K562 (cell line): ENCODE data around the gene COMMD10. TPM values are rescaled to one million over a fixed set of nuclear protein-coding genes. Genes with fewer than 3 reads are reported as not detected.

ENCODE experiments used
- ATAC-seq: fragments of 200-7000 bp; cut with Tn5 transposase; 3 replicates; pipeline ENCODE4 v1.9.1; 2020; ENCODE audit warnings: moderate library complexity
- BruUV-seq: library from RNA; stranded (reverse); fragments of 400-500 nt; replicated peaks from 2 replicates; lab custom pipeline; 2021; lab: Mats Ljungman, UMichigan
- CTCF ChIA-PET: fragments of 300-600 bp; formaldehyde crosslinking; extraction: SDS; loops from one replicate; lab custom pipeline; 2021; ENCODE audit warnings: low intra/inter-chr PET ratio; lab: Yijun Ruan, JAX
- POLR2A ChIA-PET: fragments of 300-600, 350-650 bp; sonication (Branson Sonifier 250); formaldehyde crosslinking; extraction: SDS; loops from one replicate; lab custom pipeline; 2021; ENCODE audit warnings: antibody characterized with exemption, inconsistent platforms; lab: Yijun Ruan, JAX
- DNase-seq, 4 experiments: peaks; one replicate each; pipeline versions ENCODE4 v3.0.0 to v3.0.0-alpha.2; 2011 to 2018; ENCODE audit warnings: low spot score in 3 of 4, mixed read lengths in 3 of 4; ENCODE audit errors: extremely low read depth in 1 of 4
- FAIRE-seq: peaks from 2 replicates; lab custom pipeline; 2011; peaks lifted over from hg19 to GRCh38; lab: Jason Lieb, UNC
- H2AFZ ChIP-seq: 2 replicates; pipeline ENCODE4 v1.6.0; 2011; ENCODE audit warnings: low read depth, low read length, control low read depth, inconsistent platforms
- H3K27ac ChIP-seq: fragments of 200-600 bp; 3 replicates; pipeline ENCODE4 v1.8.0; 2011; ENCODE audit warnings: low read depth, mild to moderate bottlenecking, control low read depth, inconsistent platforms, low read length, moderate library complexity, mixed read lengths; ENCODE audit errors: extremely low read depth
- H3K27me3 ChIP-seq, 2 experiments: fragments of 300-600 bp in 1 of 2; 2 replicates in 1 of 2; 3 replicates in 1 of 2; pipeline versions ENCODE4 v1.6.0 to v1.8.0; 2011; ENCODE audit warnings: inconsistent platforms in 2 of 2, low read length in 2 of 2, mild to moderate bottlenecking in 1 of 2, mixed read lengths in 1 of 2, moderate library complexity in 1 of 2; ENCODE audit not compliant: control insufficient read depth in 2 of 2, insufficient read depth in 2 of 2
- H3K36me3 ChIP-seq: fragments of 300-600 bp; 3 replicates; pipeline ENCODE4 v1.8.0; 2011; ENCODE audit warnings: mild to moderate bottlenecking, low read length, inconsistent platforms; ENCODE audit not compliant: control insufficient read depth, insufficient read depth
- H3K4me1 ChIP-seq, 2 experiments: fragments of 200-600 bp in 1 of 2; replicated peaks in 1 of 2; 2 replicates in 1 of 2; 3 replicates in 1 of 2; pipeline versions ENCODE4 v1.5.1 to v1.8.0; 2011; ENCODE audit warnings: inconsistent platforms in 2 of 2, low read length in 2 of 2, mild to moderate bottlenecking in 1 of 2, mixed read lengths in 1 of 2, moderate library complexity in 1 of 2; ENCODE audit not compliant: control insufficient read depth in 2 of 2, insufficient read depth in 2 of 2
- H3K4me2 ChIP-seq: 2 replicates; pipeline ENCODE4 v1.6.1; 2011; ENCODE audit warnings: low read length, control low read depth, inconsistent platforms, mixed read lengths; ENCODE audit not compliant: insufficient read depth
- H3K4me3 ChIP-seq: fragments of 200-600 bp; sonication (generic), shearing (Covaris generic); 2 replicates; pipeline ENCODE4 v1.5.1; 2016; ENCODE audit warnings: control low read depth, inconsistent platforms
- H3K79me2 ChIP-seq: fragments of 200-600 bp; 3 replicates; pipeline ENCODE4 v1.8.0; 2011; ENCODE audit warnings: low read length, inconsistent platforms; ENCODE audit not compliant: control insufficient read depth, insufficient read depth
- H3K9ac ChIP-seq, 2 experiments: 2 replicates each; pipeline versions ENCODE4 v1.6.0 to v1.6.1; 2011; ENCODE audit warnings: low read depth in 2 of 2, low read length in 2 of 2, control low read depth in 1 of 2, inconsistent platforms in 1 of 2, mild to moderate bottlenecking in 1 of 2, mixed read lengths in 1 of 2; ENCODE audit not compliant: insufficient read depth in 1 of 2
- H3K9me1 ChIP-seq: one replicate; pipeline ENCODE4 v1.6.0; 2011; ENCODE audit warnings: inconsistent platforms, mild to moderate bottlenecking, low read length, moderate library complexity; ENCODE audit not compliant: control insufficient read depth, insufficient read depth
- H3K9me3 ChIP-seq: replicated peaks from 2 replicates; pipeline ENCODE4 v1.5.1; 2011; ENCODE audit warnings: low read depth, low read length, inconsistent platforms; ENCODE audit not compliant: control insufficient read depth, insufficient read depth
- H4K20me1 ChIP-seq: replicated peaks from 2 replicates; pipeline ENCODE4 v1.6.1; 2011; ENCODE audit warnings: low read length, inconsistent platforms, mixed read lengths; ENCODE audit not compliant: control insufficient read depth, insufficient read depth
- CBX3 ChIP-seq, 2 experiments: IDR thresholded peaks; 1 replicate in 1 of 2; 2 replicates in 1 of 2; pipeline ENCODE4 v1.6.1; 2012; ENCODE audit warnings: inconsistent platforms in 2 of 2, low read length in 2 of 2, borderline replicate concordance in 1 of 2, control low read depth in 1 of 2
- DDX20 ChIP-seq: fragments of 450-650 bp; IDR thresholded peaks from 2 replicates; pipeline ENCODE4 v1.6.1; 2016; ENCODE audit warnings: missing genetic modification characterization, low read depth, mild to moderate bottlenecking, missing compliant biosample characterization, moderate library complexity
- ETV6 ChIP-seq, 3 experiments: fragments of 150-350 bp in 1 of 3; sonication (generic) in 1 of 3; formaldehyde crosslinking in 1 of 3; IDR thresholded peaks; 2 replicates each; pipeline versions ENCODE4 v1.6.1 to v1.8.0; 2014 to 2022; ENCODE audit warnings: borderline replicate concordance in 2 of 3, low read depth in 2 of 3, antibody characterized with exemption in 1 of 3, low read length in 1 of 3, mild to moderate bottlenecking in 1 of 3, missing genetic modification reagents in 1 of 3
- GABPB2 ChIP-seq: fragments of 250-450 bp; sonication (Bioruptor Pico); conservative IDR thresholded peaks from 2 replicates; pipeline ENCODE4 v1.5.1; 2021; ENCODE audit warnings: mild to moderate bottlenecking
- GATAD2B ChIP-seq: fragments of 450-650 bp; IDR thresholded peaks from 2 replicates; pipeline ENCODE4 v1.6.1; 2017; ENCODE audit warnings: mild to moderate bottlenecking, borderline replicate concordance
- HMGN3 ChIP-seq: IDR thresholded peaks from 2 replicates; pipeline ENCODE4 v1.6.1; 2011; ENCODE audit warnings: borderline replicate concordance, low read depth, mild to moderate bottlenecking, mixed read lengths, low read length; ENCODE audit not compliant: insufficient read length; ENCODE audit errors: extremely low read depth
- MAZ ChIP-seq, 2 experiments: fragments of 450-650 bp in 1 of 2; sonication (generic) in 1 of 2; formaldehyde crosslinking; IDR thresholded peaks in 1 of 2; conservative IDR thresholded peaks in 1 of 2; 2 replicates each; pipeline versions ENCODE4 v1.4.0 to v1.5.0; 2020; ENCODE audit warnings: mild to moderate bottlenecking in 1 of 2, missing genetic modification reagents in 1 of 2
- OTX1 ChIP-seq: fragments of 450-650 bp; formaldehyde crosslinking; IDR thresholded peaks from 2 replicates; pipeline ENCODE4 v1.4.0; 2022; ENCODE audit warnings: mild to moderate bottlenecking
- PHF20 ChIP-seq: fragments of 450-650 bp; IDR thresholded peaks from 2 replicates; pipeline ENCODE4 v1.6.1; 2018; ENCODE audit not compliant: partially characterized antibody
- POLR2AphosphoS2 ChIP-seq: IDR thresholded peaks from 2 replicates; pipeline ENCODE4 v1.6.1; 2012; ENCODE audit warnings: low read length, improper control_type of control experiment
- POLR2B ChIP-seq: fragments of 450-650 bp; IDR thresholded peaks from 2 replicates; pipeline ENCODE4 v1.6.1; 2018; ENCODE audit warnings: low read depth; ENCODE audit not compliant: partially characterized antibody
- RFX5 ChIP-seq: IDR thresholded peaks from 2 replicates; pipeline ENCODE4 v1.6.1; 2011; ENCODE audit warnings: low read depth, mild to moderate bottlenecking, improper control_type of control experiment, low read length
- YY1 ChIP-seq, 3 experiments: IDR thresholded peaks; 2 replicates each; pipeline ENCODE4 v1.6.1; 2011; ENCODE audit warnings: low read length in 2 of 3, mild to moderate bottlenecking in 2 of 3, moderate library complexity in 2 of 3, borderline replicate concordance in 1 of 3, control low read depth in 1 of 3, low read depth in 1 of 3; ENCODE audit not compliant: insufficient read depth in 3 of 3, insufficient replicate concordance in 2 of 3, control insufficient read depth in 1 of 3, insufficient read length in 1 of 3; ENCODE audit errors: extremely low read depth in 1 of 3
- ZNF12 ChIP-seq: sonication (generic); formaldehyde crosslinking; IDR thresholded peaks from 2 replicates; pipeline ENCODE4 v1.4.0; 2020; ENCODE audit warnings: mild to moderate bottlenecking, missing genetic modification reagents
- ZNF316 ChIP-seq: fragments of 450-650 bp; IDR thresholded peaks from 2 replicates; pipeline ENCODE4 v1.6.1; 2016
- WGBS: fragments of 100-300 bp; shearing (Covaris generic); methylation state at CpG from one replicate; pipeline ENCODE4 v1.1.6; 2016; ENCODE audit warnings: low coverage, mixed read lengths; ENCODE audit not compliant: insufficient coverage; ENCODE audit errors: missing lambda C conversion rate; 5-methylcytosine and 5-hydroxymethylcytosine counted together
- in situ Hi-C: fragments of 300-500 bp; cut with MboI; formaldehyde crosslinking; loops from 4 replicates; pipeline ENCODE4 v1.15.0; 2018; ENCODE audit warnings: inconsistent platforms, mixed read lengths
- intact Hi-C: fragments of 100-400 bp; cut with micrococcal nuclease; formaldehyde crosslinking; loops from 2 replicates; pipeline ENCODE4 v1.14.2; 2022
- polyA plus RNA-seq, 8 experiments: library from polyadenylated mRNA; depleted of rRNA in 4 of 8; stranded (reverse) in 5 of 8; unstranded in 3 of 8; fragments of >200 nt; fragmentation: Nextera tagmentation in 2 of 8; fragmentation: Illumina TruSeq in 1 of 8; extraction: Ambion mirVana in 2 of 8; extraction: Trizol in 1 of 8; gene quantifications; 2 replicates each; pipeline versions ENCODE4 v1.2.1 to v1.2.3, GENCODE V29; 2011 to 2014; ENCODE audit warnings: inconsistent platforms in 1 of 8, missing spikeins in 1 of 8
- total RNA-seq, 7 experiments: library from RNA; depleted of rRNA in 6 of 7; stranded (reverse); fragments of >200 nt in 6 of 7; fragmentation: Illumina TruSeq in 2 of 7; extraction: Trizol in 2 of 7; gene quantifications; 2 replicates each; pipeline versions ENCODE4 v1.2.1 to v1.2.3, GENCODE V29; 2011 to 2021; ENCODE audit warnings: low replicate concordance in 1 of 7
- TF ChIP-seq, protein P1 (sequence below): fragments of 250-450 bp; sonication (Bioruptor Pico); IDR thresholded peaks from 2 replicates; pipeline ENCODE4 v1.5.0; 2021; ENCODE audit warnings: mild to moderate bottlenecking, moderate library complexity
- TF ChIP-seq, protein P2 (sequence below): fragments of 250-450 bp; sonication (Bioruptor Pico); IDR thresholded peaks from 2 replicates; pipeline ENCODE4 v1.9.0; 2021; ENCODE audit warnings: mild to moderate bottlenecking

Gene COMMD10
- total and polyA plus RNA-seq, 9 of the 15 experiments (the other 6 are each of a cell fraction or from before 2014, with no cell fraction given), result 17.9 to 101 (median 28.0) TPM

DNA sequence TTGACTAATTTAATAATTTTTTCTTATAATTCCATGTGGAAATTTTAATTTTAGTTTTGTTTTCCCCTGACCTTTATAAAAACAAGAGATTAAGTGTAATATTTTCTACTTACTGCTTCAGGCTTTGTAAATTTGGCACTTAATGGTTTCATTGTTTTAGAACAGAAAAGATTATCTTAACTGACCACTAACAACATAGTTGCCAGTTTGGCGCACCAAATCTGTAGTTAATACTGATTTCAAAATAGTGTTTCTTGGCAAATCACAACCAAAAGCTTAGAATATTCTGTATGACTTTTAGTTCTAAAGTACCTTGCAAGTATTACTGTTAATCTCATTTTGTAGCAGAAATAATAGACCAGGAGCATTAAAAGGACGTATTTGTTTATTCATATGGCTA, 124.3 kb downstream of the COMMD10 start:
- H3K27me3 ChIP-seq, result no peaks in the 10 kb centered on the region
- H3K4me3 ChIP-seq, result no peak overlapping the region
- H3K9me1 ChIP-seq, result no peaks in the 10 kb centered on the region
- WGBS, result 59% methylated on average over 2 of the region's 2 CpGs
- FAIRE-seq, result no peak
- CTCF ChIA-PET, result no interaction called here
- no peaks in the 10 kb centered on the region for H3K9me3 ChIP-seq
- no peak for DNase-seq
- H4K20me1 ChIP-seq, result no peaks in the 10 kb centered on the region
- in situ Hi-C loops, result no loop called here
- POLR2A ChIA-PET, result no interaction called here
- no peaks in the 10 kb centered on the region for H3K4me1 ChIP-seq
- no peak overlapping the region for H2AFZ ChIP-seq
- TF ChIP-seq YY1 (IDR thresholded peaks at IDR 0.05; ENCODE audit: borderline replicate concordance in 1 of 3, control insufficient read depth in 1 of 3, extremely low read depth in 1 of 3, insufficient read depth in 3 of 3, insufficient read length in 1 of 3, insufficient replicate concordance in 2 of 3, low read depth in 1 of 3, low read length in 2 of 3) (no peak), CBX3 (IDR thresholded peaks at IDR 0.05; ENCODE audit: borderline replicate concordance in 1 of 2, low read length in 2 of 2) (no peak), PHF20 (no peak), GABPB2 (CRISPR knock-in tag) (no peak), GATAD2B (no peak), HMGN3 (no peak), POLR2AphosphoS2 (no peak), ETV6 (IDR thresholded peaks at IDR 0.05; ENCODE audit: borderline replicate concordance in 1 of 2, low read depth in 2 of 2, low read length in 1 of 2) (no peak), ETV6 (CRISPR knock-in tag; IDR thresholded peaks at IDR 0.05; ENCODE audit: borderline replicate concordance) (no peak), OTX1 (CRISPR knock-in tag) (no peak), DDX20 (tag) (no peak), POLR2B (no peak), RFX5 (no peak), ZNF12 (CRISPR knock-in tag) (no peak), MAZ (CRISPR knock-in tag; conservative IDR thresholded peaks at IDR 0.05 in 1 of 2, IDR thresholded peaks at IDR 0.05 in 1 of 2) (no peak), ZNF316 (no peak)
- TF ChIP-seq, protein P1, sequence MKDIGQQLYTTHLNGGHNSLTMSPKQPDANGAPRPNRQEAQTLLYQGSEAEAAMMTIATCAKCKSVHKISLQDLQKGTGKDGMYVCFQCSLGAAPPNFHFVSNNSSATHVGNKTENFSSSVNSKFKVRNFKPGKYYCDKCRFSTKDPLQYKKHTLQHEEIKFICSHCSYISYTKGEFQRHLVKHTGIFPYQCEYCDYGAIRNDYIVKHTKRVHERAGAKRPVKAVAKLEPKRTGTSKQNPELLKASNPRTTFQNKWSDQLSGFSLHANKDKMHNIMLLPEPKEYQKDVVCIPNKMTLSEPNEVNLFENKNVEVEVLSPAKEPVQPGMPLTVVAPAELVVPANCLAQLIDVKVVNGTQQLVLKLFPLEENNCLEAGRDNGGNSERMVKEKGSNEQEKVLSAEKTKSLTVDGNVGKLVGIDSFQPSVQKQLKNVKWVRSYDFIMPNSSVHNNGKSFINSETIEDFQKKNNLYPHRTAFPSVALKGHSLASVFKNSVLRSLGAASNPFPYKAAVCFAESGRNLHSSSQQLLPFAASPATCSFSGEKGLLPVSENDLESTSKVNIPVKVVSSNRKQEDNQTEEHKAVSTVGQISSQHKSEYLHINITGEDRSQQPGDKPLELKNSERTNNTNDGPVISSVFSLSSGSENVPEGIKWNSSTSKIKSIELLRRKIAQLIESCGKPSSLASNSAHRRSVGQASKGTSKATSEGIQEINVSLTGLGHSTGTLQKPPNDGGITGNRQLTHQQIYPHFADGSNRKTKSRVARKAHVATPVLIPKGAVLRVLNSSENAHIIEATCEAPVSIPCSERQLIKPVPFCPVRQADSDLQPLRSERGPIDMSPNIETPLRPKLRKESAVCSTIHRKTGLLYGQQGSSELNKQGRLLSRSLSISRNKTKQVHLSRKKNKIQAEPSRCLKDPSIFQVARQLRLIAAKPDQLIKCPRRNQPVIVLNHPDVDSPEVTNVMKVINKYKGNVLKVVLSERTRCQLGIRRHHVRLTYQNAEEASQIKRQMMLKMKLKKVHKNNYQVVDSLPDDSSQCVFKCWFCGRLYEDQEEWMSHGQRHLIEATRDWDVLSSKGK, result no peak
- TF ChIP-seq, protein P2, sequence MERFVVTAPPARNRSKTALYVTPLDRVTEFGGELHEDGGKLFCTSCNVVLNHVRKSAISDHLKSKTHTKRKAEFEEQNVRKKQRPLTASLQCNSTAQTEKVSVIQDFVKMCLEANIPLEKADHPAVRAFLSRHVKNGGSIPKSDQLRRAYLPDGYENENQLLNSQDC (CRISPR knock-in tag), result no peak
- TF ChIP-seq, all 486 proteins: peak for 0
- no peaks in the 10 kb centered on the region for H3K36me3 ChIP-seq
- intact Hi-C loops, result no loop called here
- H3K4me2 ChIP-seq, result no peak overlapping the region
- no peak for ATAC-seq
- no peak overlapping the region for H3K27ac ChIP-seq
- no peak overlapping the region for H3K9ac ChIP-seq
- BruUV-seq, result no TSS peak
- H3K79me2 ChIP-seq, result no peaks in the 10 kb centered on the region
